ENCODE results near the gene HAUS1.
"Not testable (repeated sequence)": the region's sequence is repeated elsewhere in the genome, so short reads cannot be mapped to it uniquely, and the experiment has no call there.

The HAUS1 gene

DNA sequence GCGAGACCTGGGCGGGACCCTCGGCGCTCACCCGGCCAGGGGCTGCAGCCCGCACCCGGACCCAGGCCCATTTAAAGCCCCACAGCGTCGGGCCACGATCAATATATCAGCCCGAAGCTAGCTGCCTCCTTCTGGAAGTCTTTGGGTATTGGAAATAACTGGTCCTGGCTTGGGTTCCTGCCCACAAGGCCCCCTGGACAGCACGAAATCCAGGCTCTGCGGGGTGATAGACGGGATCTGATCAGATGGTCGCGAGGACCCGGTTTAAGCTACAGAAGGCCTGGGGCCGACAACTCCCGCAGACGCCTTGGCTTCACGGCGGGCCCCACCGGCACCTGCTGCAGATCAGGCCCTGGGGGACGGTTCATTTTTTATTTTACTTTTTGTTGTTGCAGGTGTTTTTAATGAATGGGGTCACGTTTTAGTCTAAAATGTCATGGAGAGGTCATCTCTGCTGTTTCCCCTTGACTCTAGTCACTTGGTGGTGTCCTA is 31.8 kb upstream of the HAUS1 start:
- peak overlapping the region; percentile 86 for H3K4me3 Mint-ChIP-seq
- no peaks in the 10 kb centered on the region for H3K36me3 Mint-ChIP-seq
- H3K27me3 Mint-ChIP-seq: no peaks in the 10 kb centered on the region
- no peaks in the 10 kb centered on the region for H3K9me3 Mint-ChIP-seq (ENCODE audit: low read depth)
- H3K27ac Mint-ChIP-seq: peak overlapping the region; percentile 28
- H3K4me1 Mint-ChIP-seq (ENCODE audit: low read depth): peaks cover 36% of the 10 kb centered on the region

DNA sequence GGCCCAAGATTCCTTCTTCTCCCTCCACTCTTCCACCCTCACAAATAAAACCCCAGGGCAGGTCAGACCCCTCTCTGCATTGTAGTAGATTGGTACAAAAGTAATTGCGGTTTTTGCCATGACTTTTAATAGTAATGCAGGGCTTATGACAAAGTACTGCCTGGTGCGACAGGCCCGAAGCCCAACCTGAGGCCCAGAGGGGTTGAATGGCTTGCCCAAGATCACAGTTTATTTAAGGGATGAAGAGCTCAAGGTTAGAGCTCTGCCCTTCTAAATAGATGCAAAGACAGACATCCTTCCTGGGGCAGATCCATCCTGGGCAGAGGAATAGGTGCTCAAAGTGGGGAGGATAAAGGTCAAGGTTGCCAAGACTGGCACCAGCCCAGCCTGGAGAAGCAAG is 31.2 kb upstream of the HAUS1 start:
- Mint-ChIP-seq H3K9me3 (ENCODE audit: low read depth) (no peaks in the 10 kb centered on the region), H3K36me3 (no peaks in the 10 kb centered on the region), H3K4me1 (ENCODE audit: low read depth) (peaks cover 36% of the 10 kb centered on the region), H3K27me3 (no peaks in the 10 kb centered on the region), H3K4me3 (peak overlapping the region; percentile 86), H3K27ac (peak overlapping the region; percentile 28)

DNA sequence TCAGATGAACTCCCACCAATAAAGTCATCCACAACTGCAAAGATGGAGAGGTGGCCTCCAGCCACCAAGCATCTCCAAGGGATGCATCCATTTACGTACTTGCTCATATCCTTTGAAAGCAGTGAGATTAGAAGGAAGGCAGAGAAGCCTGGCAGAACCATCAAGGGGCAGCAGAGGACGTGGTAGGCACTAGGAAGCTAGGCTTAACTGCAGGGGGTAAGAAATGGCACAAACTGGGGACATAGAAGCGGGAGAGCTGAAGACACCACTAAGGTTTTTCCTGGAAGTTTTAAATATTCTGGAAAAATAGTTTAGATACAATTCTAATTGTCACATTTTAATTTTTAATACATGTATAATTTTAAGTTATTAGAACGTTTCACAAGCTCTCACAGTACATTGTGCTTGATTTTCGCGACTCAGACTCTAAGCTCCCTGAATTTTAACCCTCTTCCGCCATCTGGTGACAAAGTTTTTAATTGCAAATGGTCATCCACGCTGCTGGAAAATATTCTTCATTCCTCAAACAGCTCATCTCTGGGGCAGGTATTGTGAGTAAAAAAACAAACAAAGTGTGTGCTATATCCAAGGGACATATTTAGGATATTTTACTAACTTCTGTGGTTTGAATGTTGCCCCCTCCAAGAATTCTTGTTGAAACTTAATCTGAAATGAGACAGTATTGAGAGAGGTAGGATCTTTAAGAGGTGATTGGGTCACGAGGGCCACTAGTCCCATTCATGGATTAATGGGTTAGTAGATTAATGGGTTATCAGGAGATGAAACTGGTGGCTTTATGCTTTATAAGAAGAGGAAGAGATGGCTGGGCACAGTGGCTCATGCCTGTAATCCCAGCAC is 30.5 kb upstream of the HAUS1 start:
- H3K4me1 Mint-ChIP-seq (ENCODE audit: low read depth): peaks cover 34% of the 10 kb centered on the region
- H3K4me3 Mint-ChIP-seq: peak overlapping the region; percentile 86
- H3K36me3 Mint-ChIP-seq: no peaks in the 10 kb centered on the region
- H3K27me3 Mint-ChIP-seq: no peaks in the 10 kb centered on the region
- no peaks in the 10 kb centered on the region for H3K9me3 Mint-ChIP-seq (ENCODE audit: low read depth)
- peak overlapping the region; percentile 8 for H3K27ac Mint-ChIP-seq

DNA sequence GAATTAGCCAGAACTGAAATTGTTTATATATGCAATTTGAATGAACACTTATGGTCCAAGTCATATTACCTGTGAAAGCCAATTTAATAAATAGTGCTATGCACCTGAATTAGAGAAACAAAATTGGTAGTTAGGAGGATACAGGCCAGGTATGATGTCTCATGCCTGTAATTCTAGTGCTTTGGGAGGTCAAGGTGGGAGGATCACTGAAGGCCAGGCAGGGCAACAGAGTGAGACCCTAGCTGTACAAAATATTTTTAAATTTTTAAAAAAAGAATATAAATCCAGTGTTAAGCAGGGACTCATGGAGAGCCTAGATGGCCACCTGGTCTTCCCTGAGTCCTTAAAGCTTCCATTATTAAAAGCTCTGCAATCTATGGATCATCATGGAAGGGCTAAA is 24.8 kb upstream of the HAUS1 start:
- no peak overlapping the region for H3K27ac Mint-ChIP-seq
- H3K4me3 Mint-ChIP-seq: no peak overlapping the region

DNA sequence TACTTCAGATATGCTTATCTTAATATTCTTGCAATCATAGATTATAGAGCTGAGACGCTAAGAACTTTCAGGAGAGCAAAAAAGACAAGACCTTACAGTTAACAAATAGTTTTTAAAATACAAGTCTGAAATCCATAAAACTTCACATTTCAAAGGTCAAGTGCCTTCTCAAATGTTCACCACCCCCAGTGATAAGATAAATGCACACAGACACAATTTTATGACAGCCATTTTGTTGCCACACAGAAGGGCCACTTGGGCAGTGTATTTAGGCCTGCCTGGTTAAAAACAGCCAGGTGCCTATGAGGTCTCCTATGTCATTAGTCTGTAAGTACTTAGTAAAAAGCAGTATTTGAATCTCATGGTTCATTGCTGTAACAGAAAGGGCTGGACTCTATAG is 24.0 kb upstream of the HAUS1 start:
- no peaks in the 10 kb centered on the region for H3K4me1 Mint-ChIP-seq (ENCODE audit: low read depth)
- H3K27ac Mint-ChIP-seq: peak overlapping the region; percentile 0
- H3K36me3 Mint-ChIP-seq: peaks cover 2% of the 10 kb centered on the region
- H3K4me3 Mint-ChIP-seq: no peak overlapping the region
- no peaks in the 10 kb centered on the region for H3K27me3 Mint-ChIP-seq
- H3K9me3 Mint-ChIP-seq (ENCODE audit: low read depth): no peaks in the 10 kb centered on the region

More for the DNA sequence above, 24.8 kb upstream of the HAUS1 start:
- Mint-ChIP-seq H3K27me3 (no peaks in the 10 kb centered on the region), H3K9me3 (ENCODE audit: low read depth) (no peaks in the 10 kb centered on the region), H3K36me3 (peaks cover 2% of the 10 kb centered on the region), H3K4me1 (ENCODE audit: low read depth) (no peaks in the 10 kb centered on the region)

DNA sequence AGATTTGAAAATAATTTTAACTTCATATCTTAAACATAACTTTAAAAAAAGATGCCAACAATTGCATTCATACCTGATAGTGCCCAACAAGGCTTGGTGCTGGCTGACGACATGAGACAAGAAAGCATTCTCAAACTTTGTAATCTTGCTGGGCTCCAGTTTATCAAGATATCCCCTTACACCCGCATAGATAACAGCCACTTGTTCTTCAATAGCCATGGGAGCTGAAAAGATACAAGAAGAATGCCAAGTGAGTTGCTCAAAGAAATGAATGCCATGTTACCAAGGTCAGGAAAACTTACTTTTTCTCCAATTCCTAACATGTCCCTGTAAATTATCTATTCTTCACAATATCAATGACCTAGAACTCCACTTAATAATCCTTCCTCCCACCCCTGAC is 19.8 kb upstream of the HAUS1 start:
- H3K27ac Mint-ChIP-seq: no peak overlapping the region
- H3K9me3 Mint-ChIP-seq (ENCODE audit: low read depth): no peaks in the 10 kb centered on the region
- no peak overlapping the region for H3K4me3 Mint-ChIP-seq
- no peaks in the 10 kb centered on the region for H3K27me3 Mint-ChIP-seq
- H3K36me3 Mint-ChIP-seq: peaks cover 7% of the 10 kb centered on the region
- H3K4me1 Mint-ChIP-seq (ENCODE audit: low read depth): peaks cover 3% of the 10 kb centered on the region

DNA sequence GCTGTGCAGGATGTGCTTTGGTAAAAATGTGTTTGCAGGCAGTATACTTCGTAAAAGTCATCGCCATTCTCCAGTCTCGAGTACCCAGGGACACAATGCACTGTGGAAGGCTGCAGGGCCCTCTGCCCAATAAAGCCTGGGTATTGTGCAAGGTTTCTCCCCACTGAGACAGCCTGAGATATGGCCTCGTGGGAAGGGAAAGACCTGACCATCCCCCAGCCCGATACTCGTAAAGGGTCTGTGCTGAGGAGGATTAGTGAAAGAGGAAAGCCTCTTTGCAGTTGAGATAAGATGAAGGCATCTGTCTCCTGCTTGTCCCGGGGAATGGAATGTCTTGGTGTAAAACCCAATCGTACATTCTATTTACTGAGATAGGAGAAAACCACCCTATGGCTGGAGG is 15.7 kb upstream of the HAUS1 start:
- H3K36me3 Mint-ChIP-seq: peaks cover 19% of the 10 kb centered on the region
- H3K27ac Mint-ChIP-seq; H3K4me3 Mint-ChIP-seq; H3K9me3 Mint-ChIP-seq (ENCODE audit: low read depth); H3K27me3 Mint-ChIP-seq: not testable (repeated sequence)
- peaks cover 19% of the 10 kb centered on the region for H3K4me1 Mint-ChIP-seq (ENCODE audit: low read depth)

DNA sequence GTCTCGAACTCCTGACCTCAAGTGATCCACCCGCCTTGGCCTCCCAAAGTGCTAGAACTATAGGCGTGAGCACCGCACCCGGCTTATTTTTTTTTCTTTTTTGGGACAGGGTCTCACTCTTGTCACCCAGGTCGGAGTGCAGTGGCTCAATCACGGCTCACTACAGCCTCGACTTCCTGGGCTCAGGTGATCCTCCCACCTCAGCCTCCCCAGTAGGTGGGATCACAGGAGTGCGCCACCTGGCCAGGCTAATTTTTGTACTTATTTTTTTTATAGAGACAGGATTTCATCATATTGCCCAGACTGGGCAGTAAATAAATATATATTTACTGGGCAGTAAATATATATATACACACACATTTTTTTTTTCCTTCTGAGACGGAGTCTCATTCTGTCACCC is 8.7 kb upstream of the HAUS1 start:
- H3K9me3 Mint-ChIP-seq (ENCODE audit: low read depth): no peaks in the 10 kb centered on the region
- H3K27ac Mint-ChIP-seq: peak overlapping the region; percentile 41
- peak overlapping the region; percentile 85 for H3K4me3 Mint-ChIP-seq
- no peaks in the 10 kb centered on the region for H3K27me3 Mint-ChIP-seq
- H3K4me1 Mint-ChIP-seq (ENCODE audit: low read depth): peaks cover 40% of the 10 kb centered on the region
- H3K36me3 Mint-ChIP-seq: peaks cover 13% of the 10 kb centered on the region

DNA sequence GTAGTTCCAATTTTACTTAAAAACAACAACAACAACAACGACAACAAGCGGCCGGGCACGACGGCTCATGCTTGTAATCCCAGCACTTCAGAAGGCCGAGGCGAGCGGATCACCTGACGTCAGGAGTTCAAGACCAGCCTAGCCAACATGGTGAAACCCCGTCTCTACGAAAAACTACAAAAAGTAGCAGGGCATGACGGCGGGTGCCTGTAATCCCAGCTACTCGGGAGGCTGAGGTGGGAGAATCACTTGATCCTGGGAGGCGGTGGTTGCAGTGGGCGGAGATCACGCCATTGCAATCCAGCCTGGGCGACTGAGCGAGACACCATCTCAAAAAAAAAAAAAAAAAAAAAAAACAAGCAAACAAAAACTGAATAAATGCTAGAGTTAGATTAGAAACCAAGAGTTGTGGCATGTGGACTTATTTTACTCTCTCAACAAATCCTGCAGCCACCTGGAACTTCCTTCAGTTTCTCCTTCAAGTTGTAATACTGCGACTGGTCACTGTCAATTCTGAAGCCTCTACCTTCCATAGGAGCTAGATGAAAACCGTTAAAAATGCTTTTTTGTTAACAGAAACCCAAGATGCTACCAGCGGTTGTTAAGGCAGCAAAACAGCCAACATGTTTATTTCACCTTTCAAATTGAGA is 7.4 kb upstream of the HAUS1 start:
- peak overlapping the region; percentile 99 for H3K27ac Mint-ChIP-seq
- H3K9me3 Mint-ChIP-seq (ENCODE audit: low read depth): no peaks in the 10 kb centered on the region
- H3K4me3 Mint-ChIP-seq: peak overlapping the region; percentile 98
- peaks cover 29% of the 10 kb centered on the region for H3K4me1 Mint-ChIP-seq (ENCODE audit: low read depth)
- no peaks in the 10 kb centered on the region for H3K27me3 Mint-ChIP-seq
- H3K36me3 Mint-ChIP-seq: peaks cover 7% of the 10 kb centered on the region

DNA sequence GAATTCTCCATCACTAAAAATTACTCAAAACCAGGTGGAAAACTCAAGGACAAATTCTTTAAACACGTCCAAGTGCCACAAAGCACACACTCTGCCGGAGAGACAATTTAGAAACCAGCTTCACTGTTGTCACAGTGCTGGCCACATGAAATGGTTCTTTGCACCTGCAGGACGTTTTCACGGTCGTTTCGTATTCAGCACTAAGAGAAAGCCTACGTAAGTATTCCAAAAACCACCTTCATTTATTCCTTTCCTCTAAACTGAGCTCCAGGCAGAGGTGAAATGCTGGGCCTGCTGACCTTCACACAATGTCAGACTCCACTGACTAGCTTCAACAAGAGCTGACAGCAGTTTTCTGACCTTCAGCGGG is 6.8 kb upstream of the HAUS1 start:
- peak overlapping the region; percentile 99 for H3K27ac Mint-ChIP-seq
- peaks cover 28% of the 10 kb centered on the region for H3K4me1 Mint-ChIP-seq (ENCODE audit: low read depth)
- peaks cover 7% of the 10 kb centered on the region for H3K36me3 Mint-ChIP-seq
- H3K27me3 Mint-ChIP-seq: no peaks in the 10 kb centered on the region
- no peaks in the 10 kb centered on the region for H3K9me3 Mint-ChIP-seq (ENCODE audit: low read depth)
- peak overlapping the region; percentile 98 for H3K4me3 Mint-ChIP-seq

DNA sequence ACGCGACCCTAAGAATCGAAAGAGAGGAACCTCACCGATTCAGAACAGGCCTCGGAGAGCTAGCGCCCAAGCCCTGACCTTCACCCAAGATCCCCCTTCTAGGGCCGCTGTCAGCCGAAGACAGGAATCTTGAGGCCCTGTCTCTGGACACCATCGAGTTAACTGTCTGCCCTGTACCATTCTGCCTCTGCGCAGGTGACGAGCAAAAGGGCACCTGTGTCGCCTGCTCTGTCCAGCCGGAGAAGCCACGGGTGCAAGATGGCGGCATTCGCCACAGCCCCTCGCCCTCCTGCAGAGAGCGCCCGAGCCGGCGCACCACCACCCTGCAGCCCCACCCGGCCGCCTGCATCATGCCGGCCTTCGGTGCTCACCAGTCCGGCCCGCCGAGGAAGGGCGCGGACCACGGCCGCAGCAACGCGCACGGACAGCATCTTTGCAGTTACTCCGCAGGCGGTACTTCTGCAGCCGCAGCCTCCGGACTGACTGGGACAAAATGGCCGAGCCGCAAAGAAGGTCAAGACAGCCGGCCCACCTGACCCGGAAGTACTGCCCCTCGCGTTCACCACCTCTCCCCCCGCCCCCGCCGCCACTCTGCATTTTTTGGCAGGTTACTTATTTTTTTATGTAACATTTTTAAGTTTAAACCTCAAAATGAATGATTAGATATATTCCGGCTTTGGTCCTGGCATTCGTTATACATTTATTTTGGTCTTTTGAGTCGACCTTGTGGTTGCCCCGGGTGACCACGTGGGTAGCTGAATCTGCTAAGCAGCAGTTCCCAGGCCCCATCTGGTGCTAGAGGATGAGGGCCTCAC is 6.2 kb upstream of the HAUS1 start, which contains the start of gene ATP5F1A:
TSS of gene ATP5F1A (minus strand) at position 496 of the 815 bp plus-strand sequence. CDS start at position 431, 65 bp downstream.
- Mint-ChIP-seq H3K9me3 (ENCODE audit: low read depth) (no peaks in the 10 kb centered on the region), H3K27me3 (no peaks in the 10 kb centered on the region), H3K27ac (peak within 1 kb of the TSS; percentile 99), H3K4me1 (ENCODE audit: low read depth) (peaks cover 28% of the 10 kb centered on the region), H3K4me3 (peak within 1 kb of the TSS; percentile 98), H3K36me3 (peaks cover 7% of the 10 kb centered on the region)

DNA sequence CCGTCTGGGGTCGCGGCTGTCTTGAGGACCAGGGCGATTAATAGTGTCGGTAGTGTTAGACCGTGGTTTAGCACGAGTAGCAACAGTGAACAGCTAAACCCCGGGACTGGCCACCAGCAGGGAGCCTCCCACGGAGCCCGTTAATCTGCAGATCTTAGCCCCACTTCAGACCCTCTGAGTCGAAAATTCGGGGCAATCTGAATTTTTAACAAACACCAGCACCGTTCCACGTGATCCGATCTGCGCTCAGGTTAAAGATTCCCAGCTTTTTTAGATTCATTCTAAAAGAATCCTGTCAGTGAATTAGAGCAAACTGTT is 5.6 kb upstream of the HAUS1 start:
- peaks cover 29% of the 10 kb centered on the region for H3K4me1 Mint-ChIP-seq (ENCODE audit: low read depth)
- peak overlapping the region; percentile 99 for H3K27ac Mint-ChIP-seq
- peaks cover 7% of the 10 kb centered on the region for H3K36me3 Mint-ChIP-seq
- H3K27me3 Mint-ChIP-seq: no peaks in the 10 kb centered on the region
- H3K9me3 Mint-ChIP-seq (ENCODE audit: low read depth): no peaks in the 10 kb centered on the region
- H3K4me3 Mint-ChIP-seq: peak overlapping the region; percentile 98

DNA sequence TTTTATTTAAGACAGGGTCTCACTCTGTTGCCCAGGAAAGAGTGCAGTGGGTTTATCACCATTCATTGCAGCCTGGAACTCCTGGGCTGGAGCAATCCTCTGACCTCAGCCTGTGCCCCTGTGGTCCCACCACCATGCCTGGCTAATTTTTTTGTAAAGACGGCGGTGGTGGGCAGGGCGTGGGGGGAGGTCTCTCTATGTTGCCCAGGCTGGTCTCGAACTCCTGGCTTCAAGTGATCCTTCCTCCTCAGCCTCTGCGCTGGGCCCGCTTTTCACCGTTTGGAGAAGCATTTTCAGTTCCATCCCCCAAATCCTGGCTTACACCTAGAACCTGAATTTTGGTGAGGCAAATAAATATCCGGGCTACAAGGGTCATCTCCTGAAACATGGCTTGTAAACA is 4.7 kb upstream of the HAUS1 start:
- Mint-ChIP-seq H3K9me3 (ENCODE audit: low read depth) (no peaks in the 10 kb centered on the region), H3K4me1 (ENCODE audit: low read depth) (peaks cover 30% of the 10 kb centered on the region), H3K4me3 (no peak overlapping the region), H3K27ac (no peak overlapping the region), H3K27me3 (no peaks in the 10 kb centered on the region), H3K36me3 (peaks cover 5% of the 10 kb centered on the region)

DNA sequence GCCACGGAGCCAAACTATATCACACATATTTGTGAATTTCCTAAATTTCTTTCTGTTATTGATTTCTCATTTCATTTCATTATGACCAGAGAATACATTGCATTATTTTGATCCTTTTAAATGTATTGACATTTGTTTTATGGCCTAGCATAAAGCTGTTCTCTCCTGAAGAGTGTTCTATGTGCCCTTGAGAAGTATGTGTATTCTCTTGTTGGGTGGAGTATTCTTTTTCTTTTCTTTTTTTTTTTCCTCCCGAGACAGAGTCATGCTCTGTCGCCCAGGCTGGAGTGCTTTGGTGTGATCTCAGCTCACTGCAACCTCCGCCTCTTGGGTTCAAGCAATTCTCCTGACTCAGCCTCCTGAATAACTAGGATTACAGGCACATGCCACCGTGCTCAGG is 5.2 kb downstream of the HAUS1 start:
- no peaks in the 10 kb centered on the region for H3K27me3 Mint-ChIP-seq

DNA sequence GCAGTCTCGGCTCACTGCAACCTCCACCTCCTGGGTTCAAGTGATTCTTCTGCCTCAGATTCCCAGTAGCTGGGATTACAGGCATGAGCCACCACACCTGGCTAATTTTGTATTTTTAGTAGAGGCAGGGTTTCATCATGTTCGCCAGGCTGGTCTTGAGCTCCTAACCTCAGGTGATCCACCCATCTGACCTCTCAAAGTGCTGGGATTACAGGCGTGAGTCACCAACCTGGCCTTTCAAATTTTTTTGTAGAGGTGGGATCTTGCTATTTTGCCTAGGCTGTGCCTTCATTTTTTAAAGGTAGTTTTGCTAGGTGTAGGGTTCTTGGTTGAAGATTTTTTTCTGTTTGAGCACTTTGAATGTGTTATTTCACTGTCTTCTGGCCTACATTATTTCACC is 6.2 kb downstream of the HAUS1 start:
- Mint-ChIP-seq H3K9me3 (ENCODE audit: low read depth) (no peaks in the 10 kb centered on the region), H3K4me1 (ENCODE audit: low read depth) (peaks cover 26% of the 10 kb centered on the region), H3K27ac (no peak overlapping the region), H3K27me3 (no peaks in the 10 kb centered on the region), H3K4me3 (no peak overlapping the region), H3K36me3 (peaks cover 10% of the 10 kb centered on the region)

More for the DNA sequence above, 5.2 kb downstream of the HAUS1 start:
- H3K36me3 Mint-ChIP-seq: peaks cover 8% of the 10 kb centered on the region
- no peak overlapping the region for H3K4me3 Mint-ChIP-seq
- H3K27ac Mint-ChIP-seq: no peak overlapping the region
- peaks cover 33% of the 10 kb centered on the region for H3K4me1 Mint-ChIP-seq (ENCODE audit: low read depth)
- no peaks in the 10 kb centered on the region for H3K9me3 Mint-ChIP-seq (ENCODE audit: low read depth)

Data from activated naive CD8-positive, alpha-beta T cell (primary cell).